ENCODE data around the gene YEATS2.

The YEATS2 gene

DNA sequence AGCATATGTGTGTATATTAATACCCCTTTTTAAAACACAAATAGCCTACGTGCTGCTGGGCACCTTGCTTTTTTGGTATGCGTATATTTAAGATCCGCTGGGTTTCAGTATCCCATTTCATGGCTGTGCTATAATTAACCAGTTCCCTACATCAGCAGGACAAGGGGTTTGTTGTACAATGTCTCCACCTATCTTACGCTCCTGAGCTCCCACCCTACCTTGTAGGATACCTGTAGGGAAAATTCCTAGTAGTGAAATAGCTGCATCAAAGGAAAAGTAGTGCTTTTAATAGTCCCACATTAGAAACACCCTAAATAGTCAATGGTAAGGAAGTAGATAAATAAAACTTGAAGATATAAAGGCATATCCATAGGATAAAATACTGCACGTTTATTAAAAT lies 126.4 kb downstream of the YEATS2 start:
- H3K4me3 ChIP-seq (ENCODE audit: low read depth, low read length), result no peak overlapping the region
- no peak for DNase-seq (ENCODE audit: low read depth)
- TF ChIP-seq, protein P1, sequence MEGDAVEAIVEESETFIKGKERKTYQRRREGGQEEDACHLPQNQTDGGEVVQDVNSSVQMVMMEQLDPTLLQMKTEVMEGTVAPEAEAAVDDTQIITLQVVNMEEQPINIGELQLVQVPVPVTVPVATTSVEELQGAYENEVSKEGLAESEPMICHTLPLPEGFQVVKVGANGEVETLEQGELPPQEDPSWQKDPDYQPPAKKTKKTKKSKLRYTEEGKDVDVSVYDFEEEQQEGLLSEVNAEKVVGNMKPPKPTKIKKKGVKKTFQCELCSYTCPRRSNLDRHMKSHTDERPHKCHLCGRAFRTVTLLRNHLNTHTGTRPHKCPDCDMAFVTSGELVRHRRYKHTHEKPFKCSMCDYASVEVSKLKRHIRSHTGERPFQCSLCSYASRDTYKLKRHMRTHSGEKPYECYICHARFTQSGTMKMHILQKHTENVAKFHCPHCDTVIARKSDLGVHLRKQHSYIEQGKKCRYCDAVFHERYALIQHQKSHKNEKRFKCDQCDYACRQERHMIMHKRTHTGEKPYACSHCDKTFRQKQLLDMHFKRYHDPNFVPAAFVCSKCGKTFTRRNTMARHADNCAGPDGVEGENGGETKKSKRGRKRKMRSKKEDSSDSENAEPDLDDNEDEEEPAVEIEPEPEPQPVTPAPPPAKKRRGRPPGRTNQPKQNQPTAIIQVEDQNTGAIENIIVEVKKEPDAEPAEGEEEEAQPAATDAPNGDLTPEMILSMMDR (IDR thresholded peaks at IDR 0.05; ENCODE audit: low read depth, low read length, missing control alignments), result no peak

DNA sequence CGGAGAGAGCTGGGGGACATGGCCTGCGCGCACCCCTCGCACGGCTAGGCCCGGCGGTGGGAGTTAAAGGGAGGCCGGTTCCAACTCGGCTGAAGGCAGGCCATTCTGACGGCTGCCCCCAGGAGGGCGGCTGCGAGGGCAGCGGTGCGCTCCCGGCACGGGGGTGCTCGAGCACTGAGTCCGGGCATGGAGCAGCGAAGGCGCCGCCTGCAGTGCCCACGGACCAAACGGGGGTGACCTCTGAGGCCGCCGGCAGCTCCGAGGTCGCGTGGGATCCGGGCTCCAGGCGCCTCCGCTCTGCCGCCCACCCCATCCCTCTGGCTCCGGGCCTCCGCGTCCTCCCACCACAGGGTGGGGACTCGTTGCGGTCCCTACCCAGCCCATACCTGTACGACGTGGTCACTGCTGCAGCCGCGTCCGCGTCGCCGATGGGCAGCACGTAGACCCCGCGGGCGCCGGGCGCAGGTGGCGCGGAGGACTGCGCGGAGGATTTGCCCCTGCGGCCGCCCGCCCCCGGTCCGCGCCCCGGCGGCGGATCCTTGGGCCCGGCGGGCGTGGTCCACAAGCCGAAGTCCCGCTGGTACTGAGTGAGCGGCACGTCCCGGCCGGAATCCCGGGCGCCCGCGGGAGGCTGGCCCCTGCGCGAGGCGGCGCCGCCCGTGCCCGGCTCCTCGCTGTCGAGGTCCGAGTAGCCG lies 127.3 kb downstream of the YEATS2 start:
- H3K4me3 ChIP-seq (ENCODE audit: low read depth, low read length), result peak overlapping the region; percentile 62
- DNase-seq (ENCODE audit: low read depth), result no peak
- TF ChIP-seq, protein P1 (IDR thresholded peaks at IDR 0.05; ENCODE audit: low read depth, low read length, missing control alignments), result no peak

DNA sequence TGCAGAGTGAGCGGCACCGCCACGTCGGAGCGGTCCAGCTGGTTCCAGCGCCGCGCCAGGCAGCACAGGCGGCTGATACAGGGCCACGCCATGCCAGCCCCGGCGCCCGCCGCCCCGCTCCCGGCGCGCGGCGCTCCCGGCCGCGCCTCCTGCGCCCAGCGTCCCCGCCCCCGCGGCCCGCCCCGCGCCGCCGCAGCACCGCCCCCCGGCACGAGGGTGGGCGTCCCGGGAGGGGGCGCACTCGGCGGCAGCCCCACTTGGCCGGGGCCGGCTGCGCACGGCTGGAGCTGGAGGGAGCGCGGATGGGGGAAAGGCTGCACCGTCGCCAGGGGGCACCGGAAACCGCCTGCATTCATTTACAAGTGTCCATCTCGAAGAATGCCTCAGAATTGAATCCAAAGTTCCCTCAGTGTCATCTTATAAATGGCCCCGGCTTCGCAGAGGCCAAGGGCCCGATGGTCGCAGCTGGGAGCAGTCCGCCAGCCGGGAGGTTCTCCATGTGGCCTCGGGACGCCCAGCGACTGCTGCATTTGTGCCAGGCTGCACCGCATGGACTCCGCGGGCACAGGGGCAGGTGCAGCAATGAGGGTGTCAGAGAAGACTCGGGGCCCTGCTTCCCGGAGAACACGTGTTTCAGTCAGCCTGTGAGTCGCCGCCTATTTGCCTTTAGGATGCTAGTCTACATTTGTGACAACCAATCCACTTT lies 128.0 kb downstream of the YEATS2 start, which contains the start of gene MAP6D1:
Gene MAP6D1 (minus strand): TSS at position 122 of the 706 bp plus-strand sequence. CDS start 30 bp downstream, at position 92.
- TF ChIP-seq, protein P1 (IDR thresholded peaks at IDR 0.05; ENCODE audit: low read depth, low read length, missing control alignments), result peak; percentile 37
- no peak for DNase-seq (ENCODE audit: low read depth)
- peak within 1 kb of the TSS; percentile 62 for H3K4me3 ChIP-seq (ENCODE audit: low read depth, low read length)

DNA sequence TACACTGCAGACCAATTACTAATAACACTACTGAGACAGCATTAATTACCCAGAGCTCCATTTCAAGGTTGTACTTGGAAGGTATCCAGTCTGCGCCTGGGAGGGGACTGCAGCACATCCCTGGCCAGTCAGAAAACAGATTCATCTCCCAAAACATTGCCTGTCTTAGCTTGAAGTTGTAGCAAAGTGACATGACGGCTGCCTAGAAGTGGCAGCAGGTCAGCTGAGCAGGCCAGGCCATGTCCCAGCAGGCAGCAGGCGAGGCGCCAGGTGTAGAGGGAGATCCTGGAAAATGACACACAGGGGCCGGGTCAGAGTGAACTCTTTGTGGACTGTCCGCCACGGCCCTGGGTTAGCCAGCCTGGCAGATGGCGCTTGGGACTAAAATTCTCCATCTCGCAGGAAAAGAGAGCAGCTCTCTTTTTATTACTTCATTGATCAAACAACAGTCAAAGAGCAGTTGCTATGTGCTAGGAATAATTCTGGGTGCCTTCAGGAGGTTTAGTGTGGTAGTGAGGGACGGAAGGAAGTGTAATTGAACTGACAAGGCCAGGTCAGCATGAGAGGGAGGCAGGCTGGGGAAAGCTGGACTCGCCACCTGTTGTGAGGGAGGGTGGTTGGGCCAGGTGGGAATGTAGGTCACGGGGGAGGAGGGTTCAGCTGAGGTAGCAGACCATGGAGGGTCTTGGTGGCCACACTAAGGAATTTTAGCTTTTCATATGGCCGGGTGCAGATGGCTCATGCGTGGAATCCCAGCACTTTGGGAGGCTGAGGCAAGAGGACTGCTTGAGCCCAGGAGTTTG lies 129.1 kb downstream of the YEATS2 start:
- no peak for DNase-seq (ENCODE audit: low read depth)
- TF ChIP-seq, protein P1 (IDR thresholded peaks at IDR 0.05; ENCODE audit: low read depth, low read length, missing control alignments), result no peak
- H3K4me3 ChIP-seq (ENCODE audit: low read depth, low read length), result no peak overlapping the region

DNA sequence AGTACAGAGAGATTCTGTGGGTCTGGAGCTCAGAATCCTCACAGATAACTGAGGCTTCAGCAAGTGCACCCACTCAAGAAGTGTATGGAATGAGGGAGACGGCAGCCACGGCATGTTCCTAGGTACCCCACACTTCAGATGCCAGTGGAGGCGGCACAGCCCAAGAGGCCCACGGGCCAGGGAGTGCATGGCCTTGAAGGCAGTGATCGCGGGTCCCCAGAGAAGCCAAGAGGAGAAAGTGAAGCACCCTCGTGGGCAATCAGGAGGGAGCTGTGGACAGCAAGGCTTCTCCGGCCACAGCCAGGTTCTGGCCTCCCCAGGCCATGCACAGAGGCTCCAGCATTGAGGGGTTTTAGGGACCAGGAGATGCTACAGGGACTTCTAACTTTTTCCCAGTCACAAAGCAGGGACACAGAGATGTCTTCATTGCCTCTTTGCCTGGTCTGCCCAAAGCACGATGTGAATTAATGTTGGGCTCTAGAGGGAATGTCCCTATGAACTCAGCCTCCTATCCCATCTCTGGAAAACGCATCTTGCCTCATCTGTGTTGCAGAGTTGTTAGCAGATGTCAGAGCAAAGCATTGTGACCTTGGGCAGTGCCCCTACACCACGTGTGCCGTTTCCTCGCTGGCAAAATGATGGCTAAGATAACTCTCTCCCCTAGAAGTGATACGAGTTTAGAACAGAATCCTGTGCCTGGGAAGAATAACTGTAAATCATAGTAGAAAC lies 130.4 kb downstream of the YEATS2 start:
- DNase-seq (ENCODE audit: low read depth), result no peak
- no peak overlapping the region for H3K4me3 ChIP-seq (ENCODE audit: low read depth, low read length)
- TF ChIP-seq, protein P1 (IDR thresholded peaks at IDR 0.05; ENCODE audit: low read depth, low read length, missing control alignments), result no peak

DNA sequence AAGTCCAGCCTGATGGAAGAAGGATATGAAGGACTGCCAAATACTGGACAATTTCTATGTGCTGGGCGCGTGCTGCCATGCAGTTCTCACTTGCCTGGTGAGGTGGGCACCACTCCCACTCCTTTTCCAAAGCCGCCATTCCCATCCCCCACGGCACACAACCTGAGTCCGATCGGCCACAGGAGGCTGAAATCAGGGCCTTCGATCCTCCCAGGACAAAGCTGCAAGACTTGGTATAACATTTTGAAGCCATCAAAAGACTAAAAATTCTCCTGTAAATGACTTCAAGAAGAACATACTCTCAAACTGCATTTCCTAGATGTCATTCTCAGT lies 130.9 kb downstream of the YEATS2 start:
- no peak overlapping the region for H3K4me3 ChIP-seq (ENCODE audit: low read depth, low read length)
- TF ChIP-seq, protein P1 (IDR thresholded peaks at IDR 0.05; ENCODE audit: low read depth, low read length, missing control alignments), result no peak
- no peak for DNase-seq (ENCODE audit: low read depth)

Measured in GM12864 (cell line).